HL-60 (cell line): ENCODE results near the gene DEGS1.

ENCODE experiments used
- DNase-seq, 2 experiments: peaks; one replicate each; pipeline ENCODE4 v3.0.0-alpha.2; 2010 to 2020; ENCODE audit warnings: low read depth in 1 of 2, low spot score in 1 of 2
- H3K27ac ChIP-seq: fragments of 250-450 bp; sonication (Bioruptor Pico); replicated peaks from 2 replicates; pipeline ENCODE4 v1.5.1; 2020; ENCODE audit warnings: mild to moderate bottlenecking, moderate library complexity
- H3K27me3 ChIP-seq: fragments of 250-450 bp; sonication (Bioruptor Pico); 2 replicates; pipeline ENCODE4 v1.5.1; 2021; ENCODE audit warnings: mild to moderate bottlenecking, moderate library complexity; ENCODE audit not compliant: insufficient read depth, poor library complexity, severe bottlenecking
- H3K4me3 ChIP-seq: replicated peaks from 2 replicates; pipeline ENCODE4 v1.5.1; 2011; ENCODE audit warnings: mild to moderate bottlenecking, control low read depth, low read length; ENCODE audit not compliant: insufficient read depth
- CTCF ChIP-seq: IDR thresholded peaks from one replicate; pipeline ENCODE4 v1.5.1; 2011; ENCODE audit warnings: low read length, control low read depth, inconsistent platforms; ENCODE audit not compliant: insufficient read depth
- GABPA ChIP-seq: IDR thresholded peaks from 2 replicates; pipeline ENCODE4 v1.6.1; 2012; ENCODE audit warnings: low read depth
- POLR2AphosphoS5 ChIP-seq: IDR thresholded peaks from 2 replicates; pipeline ENCODE4 v1.6.1; 2012; ENCODE audit warnings: low read depth
- REST ChIP-seq: IDR thresholded peaks from 2 replicates; pipeline ENCODE4 v1.6.1; 2012; ENCODE audit warnings: low read depth; ENCODE audit not compliant: insufficient replicate concordance
- SPI1 ChIP-seq: IDR thresholded peaks from 2 replicates; pipeline ENCODE4 v1.6.1; 2012; ENCODE audit warnings: low read depth, mild to moderate bottlenecking, borderline replicate concordance

DEGS1 gene

GRCh38 chr1:224219011-224219611, 36.1 kb downstream of the DEGS1 start:
- Histone ChIP-seq H3K4me3 (no peak overlapping the region), H3K27ac (no peak overlapping the region), H3K27me3 (no peaks in the 10 kb centered on the region)
- no peak for TF ChIP-seq POLR2AphosphoS5
- TF ChIP-seq GABPA = no peak
- no peak for TF ChIP-seq CTCF
- no peak for TF ChIP-seq REST
- DNase-seq = no peak

- Histone ChIP-seq H3K27ac (no peak overlapping the region), H3K4me3 (no peak overlapping the region), H3K27me3 (no peaks in the 10 kb centered on the region)
- TF ChIP-seq GABPA = no peak
- TF ChIP-seq SPI1 = no peak
- TF ChIP-seq REST = no peak
- no peak for TF ChIP-seq CTCF
- no peak for TF ChIP-seq POLR2AphosphoS5
- no peak for DNase-seq
Measured at GRCh38 chr1:224219612-224220059, 36.6 kb downstream of the DEGS1 start.

GRCh38 chr1:224223819-224224714, 41.0 kb downstream of the DEGS1 start:
- Histone ChIP-seq H3K27ac (no peak overlapping the region), H3K27me3 (no peaks in the 10 kb centered on the region), H3K4me3 (no peak overlapping the region)
- no peak for DNase-seq
- TF ChIP-seq REST (no peak), POLR2AphosphoS5 (no peak), GABPA (no peak), SPI1 (no peak), CTCF (no peak)
